IMR-90 (cell line): Measurements from ENCODE around the gene ZNF776.

Experiments used
- CTCF ChIP-seq: conservative IDR thresholded peaks from 2 replicates; pipeline ENCODE4 v1.5.1; 2012; ENCODE audit warnings: mild to moderate bottlenecking, low read depth, low read length, improper control_type of control experiment
- MAFK ChIP-seq: IDR thresholded peaks from 2 replicates; pipeline ENCODE4 v1.6.1; 2012; ENCODE audit warnings: low read depth, low read length, improper control_type of control experiment
- POLR2A ChIP-seq: IDR thresholded peaks from 2 replicates; pipeline ENCODE4 v1.6.1; 2012; ENCODE audit warnings: mild to moderate bottlenecking, low read depth, low read length
- USF2 ChIP-seq: fragments of 150-350 bp; IDR thresholded peaks from 2 replicates; pipeline ENCODE4 v1.6.1; 2017; ENCODE audit warnings: mild to moderate bottlenecking, antibody characterized with exemption, low read length, low read depth

GRCh38 chr19:57773488-57773887 lies 26.9 kb downstream of the ZNF776 start:
- TF ChIP-seq CTCF: no peak
- no peak for TF ChIP-seq USF2
- TF ChIP-seq POLR2A: no peak
- TF ChIP-seq MAFK: no peak
